ENCODE results near the gene USP27X.

The USP27X gene

GRCh38 chrX:49912861-49913260, 33.6 kb downstream of the USP27X start:
- TF ChIP-seq EZH2phosphoT487 (IDR thresholded peaks at IDR 0.05; ENCODE audit: borderline replicate concordance) (no peak), CTCF (conservative IDR thresholded peaks at IDR 0.05; ENCODE audit: low read length) (no peak)

DNA sequence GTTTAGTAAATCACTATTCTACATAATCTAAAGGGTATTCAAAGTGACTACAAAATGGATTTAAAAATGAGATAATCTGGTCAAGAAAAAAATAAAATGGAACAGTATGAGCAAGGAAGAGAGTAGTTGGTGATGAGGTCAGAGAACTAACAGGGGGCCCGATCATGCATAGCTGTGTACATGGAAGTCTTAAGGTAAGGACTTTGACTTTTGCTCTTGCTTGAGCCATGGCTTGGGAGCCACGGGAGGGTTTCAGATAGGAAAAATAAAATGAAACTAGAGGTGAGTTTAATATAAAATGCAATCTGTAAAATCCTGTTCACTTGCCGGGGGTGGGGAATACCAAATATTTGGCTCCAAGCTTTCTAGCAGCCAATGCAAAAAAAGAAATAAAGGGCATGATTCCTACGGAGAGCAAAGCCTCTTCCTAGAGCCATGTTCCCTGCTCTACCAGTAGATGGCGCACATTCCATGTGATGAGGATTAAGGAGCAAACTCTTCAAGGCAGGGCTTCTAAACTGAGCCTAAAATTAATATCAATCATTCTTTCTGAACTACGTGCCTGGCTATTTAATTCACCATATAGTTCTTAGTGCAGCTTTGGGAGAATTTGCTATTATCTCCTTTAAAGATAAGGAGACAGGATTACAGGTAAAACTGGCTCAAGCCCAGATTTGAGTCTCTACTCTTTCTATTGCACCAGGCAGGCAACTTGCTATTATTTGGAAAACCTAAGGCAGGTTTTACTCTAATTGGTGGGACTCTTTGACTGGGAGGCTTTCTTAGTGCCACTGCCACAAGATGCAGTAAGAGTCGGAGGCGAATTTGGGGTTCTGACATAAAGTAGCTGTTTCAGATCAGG, 36.3 kb downstream of the USP27X start:
- Histone ChIP-seq H3K79me2 (ENCODE audit: insufficient read depth, low read length) (no peaks in the 10 kb centered on the region), H2AFZ (ENCODE audit: low read length) (peak overlapping the region; percentile 84; the same call in 1 of the 2 replicates), H3K4me3 (ENCODE audit: low read length, poor library complexity, severe bottlenecking) (peak overlapping the region; percentile 51), H3K27me3 (ENCODE audit: insufficient read depth, low read length, poor library complexity, severe bottlenecking) (no peaks in the 10 kb centered on the region), H3K36me3 (ENCODE audit: insufficient read depth, low read length) (no peaks in the 10 kb centered on the region), H3F3A (ENCODE audit: low read depth) (no peaks in the 10 kb centered on the region), H3K4me1 (ENCODE audit: insufficient read depth, low read length, poor library complexity, severe bottlenecking) (no peaks in the 10 kb centered on the region), H3K9me2 (replicated peaks; ENCODE audit: low read depth, low read length) (no peaks in the 10 kb centered on the region), H3K9me3 (ENCODE audit: insufficient read depth, low read depth, low read length) (no peaks in the 10 kb centered on the region), H3K9ac (ENCODE audit: low read depth, low read length, poor library complexity, severe bottlenecking) (no peak overlapping the region), H3K4me2 (ENCODE audit: low read depth, low read length, poor library complexity, severe bottlenecking) (no peak overlapping the region), H4K20me1 (ENCODE audit: insufficient read depth, low read length, poor library complexity, severe bottlenecking) (no peaks in the 10 kb centered on the region)
- TF ChIP-seq CTCF (conservative IDR thresholded peaks at IDR 0.05; ENCODE audit: low read length): peak; percentile 74
- no peak for TF ChIP-seq EZH2phosphoT487 (IDR thresholded peaks at IDR 0.05; ENCODE audit: borderline replicate concordance)

More at GRCh38 chrX:49912861-49913260, 33.6 kb downstream of the USP27X start:
- Histone ChIP-seq H3K4me1 (ENCODE audit: insufficient read depth, low read length, poor library complexity, severe bottlenecking) (peaks cover 11% of the 10 kb centered on the region), H3K4me3 (ENCODE audit: low read length, poor library complexity, severe bottlenecking) (no peak overlapping the region), H2AFZ (ENCODE audit: low read length) (no peak overlapping the region), H3K4me2 (ENCODE audit: low read depth, low read length, poor library complexity, severe bottlenecking) (no peak overlapping the region), H3K79me2 (ENCODE audit: insufficient read depth, low read length) (no peaks in the 10 kb centered on the region), H3K27me3 (ENCODE audit: insufficient read depth, low read length, poor library complexity, severe bottlenecking) (no peaks in the 10 kb centered on the region), H3K9ac (ENCODE audit: low read depth, low read length, poor library complexity, severe bottlenecking) (no peak overlapping the region), H3K36me3 (ENCODE audit: insufficient read depth, low read length) (no peaks in the 10 kb centered on the region), H3F3A (ENCODE audit: low read depth) (no peaks in the 10 kb centered on the region), H3K9me2 (replicated peaks; ENCODE audit: low read depth, low read length) (no peaks in the 10 kb centered on the region), H4K20me1 (ENCODE audit: insufficient read depth, low read length, poor library complexity, severe bottlenecking) (no peaks in the 10 kb centered on the region), H3K9me3 (ENCODE audit: insufficient read depth, low read depth, low read length) (no peaks in the 10 kb centered on the region)

- H4K20me1 ChIP-seq (ENCODE audit: insufficient read depth, low read length, poor library complexity, severe bottlenecking): no peaks in the 10 kb centered on the region
- H3K79me2 ChIP-seq (ENCODE audit: insufficient read depth, low read length): no peaks in the 10 kb centered on the region
- H2AFZ ChIP-seq (ENCODE audit: low read length): no peak overlapping the region
- H3F3A ChIP-seq (ENCODE audit: low read depth): no peaks in the 10 kb centered on the region
- H3K36me3 ChIP-seq (ENCODE audit: insufficient read depth, low read length): no peaks in the 10 kb centered on the region
- H3K9me2 ChIP-seq (replicated peaks; ENCODE audit: low read depth, low read length): no peaks in the 10 kb centered on the region
- peak overlapping the region; percentile 51 for H3K4me2 ChIP-seq (ENCODE audit: low read depth, low read length, poor library complexity, severe bottlenecking)
- H3K4me3 ChIP-seq (ENCODE audit: low read length, poor library complexity, severe bottlenecking): no peak overlapping the region
- H3K9ac ChIP-seq (ENCODE audit: low read depth, low read length, poor library complexity, severe bottlenecking): no peak overlapping the region
- H3K4me1 ChIP-seq (ENCODE audit: insufficient read depth, low read length, poor library complexity, severe bottlenecking): no peaks in the 10 kb centered on the region
- H3K27me3 ChIP-seq (ENCODE audit: insufficient read depth, low read length, poor library complexity, severe bottlenecking): no peaks in the 10 kb centered on the region
- TF ChIP-seq CTCF (conservative IDR thresholded peaks at IDR 0.05; ENCODE audit: low read length): peak; percentile 70
- no peak for TF ChIP-seq EZH2phosphoT487 (IDR thresholded peaks at IDR 0.05; ENCODE audit: borderline replicate concordance)
- no peaks in the 10 kb centered on the region for H3K9me3 ChIP-seq (ENCODE audit: insufficient read depth, low read depth, low read length)
These were observed 40.3 kb downstream of the USP27X start for GRCh38 chrX:49919617-49920016.
